B cell (primary cell): ENCODE measurements around the gene RAPGEF5. TPM values are rescaled to one million over a fixed set of nuclear protein-coding genes. Genes with fewer than 3 reads are reported as not detected.

Experiments
- ATAC-seq: fragments of 200-7000 bp; cut with Tn5 transposase; one replicate; pipeline ENCODE4 v1.10.0; 2021; ENCODE audit warnings: low read depth, mild to moderate bottlenecking, moderate number of reproducible peaks, moderate library complexity
- CTCF ChIA-PET: fragments of 350-600 bp; sonication (Branson Sonifier 250); formaldehyde crosslinking; loops from one replicate; lab custom pipeline; 2021; ENCODE audit warnings: antibody characterized with exemption, inconsistent platforms; lab: Charles Lee
- POLR2A ChIA-PET: fragments of 350-600 bp; sonication (Branson Sonifier 250); formaldehyde crosslinking; loops from one replicate; lab custom pipeline; 2021; ENCODE audit warnings: antibody characterized with exemption; lab: Charles Lee
- DNase-seq: peaks from one replicate; pipeline ENCODE4 v3.0.0; 2013
- H2AFZ ChIP-seq: 2 replicates; pipeline ENCODE4 v1.6.1; 2012; ENCODE audit warnings: mild to moderate bottlenecking, low read depth, low read length; ENCODE audit not compliant: insufficient read depth, poor library complexity, severe bottlenecking
- H3K27ac ChIP-seq, 2 donors: 1 replicate in 1 of 2; 2 replicates in 1 of 2; pipeline ENCODE4 v1.5.1; 2012 to 2013; ENCODE audit warnings: low read length in 2 of 2, mild to moderate bottlenecking in 2 of 2, moderate library complexity in 1 of 2
- H3K27me3 ChIP-seq, 4 experiments: fragments of 200-600 bp in 1 of 4; sonication (generic) in 1 of 4; replicated peaks in 1 of 4; 1 replicate in 2 of 4; 2 replicates in 2 of 4; pipeline versions ENCODE4 v1.6.1 to v1.7.0; 2013 to 2016; ENCODE audit warnings: low read length in 3 of 4, mild to moderate bottlenecking in 2 of 4, mixed read lengths in 1 of 4, moderate library complexity in 1 of 4; ENCODE audit not compliant: insufficient read depth in 4 of 4, control insufficient read depth in 3 of 4; ENCODE audit errors: control extremely low read depth in 1 of 4
- H3K36me3 ChIP-seq, 2 experiments: replicated peaks in 1 of 2; 1 replicate in 1 of 2; 2 replicates in 1 of 2; pipeline versions ENCODE4 v1.6.1 to v1.7.1; 2013; ENCODE audit warnings: low read length in 1 of 2; ENCODE audit not compliant: insufficient read depth in 2 of 2, control insufficient read depth in 1 of 2; ENCODE audit errors: control extremely low read depth in 1 of 2, extremely low read depth in 1 of 2
- H3K4me1 ChIP-seq, 2 donors: fragments of 200-600 bp in 1 of 2; sonication (generic) in 1 of 2; 1 replicate in 1 of 2; 2 replicates in 1 of 2; pipeline versions ENCODE4 v1.5.1 to v1.6.1; 2013 to 2017; ENCODE audit warnings: low read length in 2 of 2; ENCODE audit not compliant: control insufficient read depth in 2 of 2, insufficient read depth in 2 of 2
- H3K4me2 ChIP-seq: replicated peaks from 2 replicates; pipeline ENCODE3; 2012; ENCODE audit warnings: mild to moderate bottlenecking, low read depth, low read length; ENCODE audit not compliant: poor library complexity, severe bottlenecking
- H3K4me3 ChIP-seq, 5 experiments: fragments of 200-600 bp in 1 of 5; sonication (generic) in 1 of 5; 1 replicate in 3 of 5; 2 replicates in 2 of 5; pipeline versions ENCODE4 v1.5.1 to v1.7.0; 2011 to 2016; ENCODE audit warnings: low read length in 4 of 5, mild to moderate bottlenecking in 4 of 5, low read depth in 2 of 5, control low read depth in 1 of 5, moderate library complexity in 1 of 5; ENCODE audit not compliant: insufficient read depth in 1 of 5; ENCODE audit errors: control extremely low read depth in 1 of 5, extremely low read depth in 1 of 5
- H3K79me2 ChIP-seq: fragments of 200-600 bp; sonication (generic); one replicate; pipeline ENCODE4 v1.6.0; 2016; ENCODE audit warnings: low read length; ENCODE audit not compliant: control insufficient read depth, insufficient read depth
- H3K9ac ChIP-seq: fragments of 200-600 bp; sonication (generic); 2 replicates; pipeline ENCODE4 v1.6.1; 2017; ENCODE audit warnings: mild to moderate bottlenecking, low read length, moderate library complexity
- H3K9me3 ChIP-seq, 3 donors: one replicate each; pipeline versions ENCODE4 v1.6.1 to v1.7.1; 2013; ENCODE audit warnings: low read length in 2 of 3; ENCODE audit not compliant: control insufficient read depth in 2 of 3, insufficient read depth in 1 of 3; ENCODE audit errors: control extremely low read depth in 1 of 3
- H4K20me1 ChIP-seq: 2 replicates; pipeline ENCODE4 v1.6.0; 2012; ENCODE audit warnings: mild to moderate bottlenecking, low read length; ENCODE audit not compliant: insufficient read depth, control insufficient read depth, poor library complexity, severe bottlenecking
- H3K27ac Mint-ChIP-seq: one replicate; pipeline ENCODE4 v1.8.0; 2021; ENCODE audit warnings: mixed read lengths
- H3K27me3 Mint-ChIP-seq: one replicate; pipeline ENCODE4 v1.8.0; 2021; ENCODE audit warnings: mixed read lengths
- H3K4me1 Mint-ChIP-seq: one replicate; pipeline ENCODE4 v1.8.0; 2021; ENCODE audit warnings: mixed read lengths
- H3K4me3 Mint-ChIP-seq: one replicate; pipeline ENCODE4 v1.8.0; 2021; ENCODE audit warnings: mixed read lengths
- H3K9me3 Mint-ChIP-seq: one replicate; pipeline ENCODE4 v1.8.0; 2022; ENCODE audit warnings: mixed read lengths; ENCODE audit not compliant: insufficient read depth
- EZH2 ChIP-seq: IDR thresholded peaks from 2 replicates; pipeline ENCODE4 v1.6.1; 2012; ENCODE audit warnings: borderline replicate concordance, low read depth, mild to moderate bottlenecking, moderate library complexity, low read length; ENCODE audit not compliant: insufficient read depth, poor library complexity, severe bottlenecking
- WGBS: methylation state at CpG from one replicate; pipeline ENCODE4 v1.1.5; 2013; ENCODE audit warnings: missing lambda C conversion rate; ENCODE audit not compliant: insufficient coverage; 5-methylcytosine and 5-hydroxymethylcytosine counted together
- intact Hi-C: fragments of 100-400 bp; cut with micrococcal nuclease; formaldehyde crosslinking; loops from one replicate; pipeline ENCODE4 v1.10.0; 2022
- polyA plus RNA-seq: library from polyadenylated mRNA; depleted of rRNA; stranded (reverse); fragments of >200 nt; gene quantifications from 2 replicates; pipeline ENCODE4 v1.2.3, GENCODE V29; 2012
- total RNA-seq, 2 donors: library from RNA; stranded (reverse); fragments of 120-200 nt in 1 of 2; gene quantifications; 1 replicate in 1 of 2; 2 replicates in 1 of 2; pipeline versions ENCODE4 v1.2.3 to v1.2.4, GENCODE V29; 2013 to 2022
- TF ChIP-seq, protein P1 (sequence below): fragments of 200-600 bp; IDR thresholded peaks from one replicate; pipeline ENCODE4 v1.8.0; 2022; ENCODE audit warnings: antibody characterized with exemption, mild to moderate bottlenecking

Gene RAPGEF5
- total and polyA plus RNA-seq, 2 donors (not counting 1 experiment from before 2014, with no cell fraction given): 1.5 to 37.6 TPM

DNA sequence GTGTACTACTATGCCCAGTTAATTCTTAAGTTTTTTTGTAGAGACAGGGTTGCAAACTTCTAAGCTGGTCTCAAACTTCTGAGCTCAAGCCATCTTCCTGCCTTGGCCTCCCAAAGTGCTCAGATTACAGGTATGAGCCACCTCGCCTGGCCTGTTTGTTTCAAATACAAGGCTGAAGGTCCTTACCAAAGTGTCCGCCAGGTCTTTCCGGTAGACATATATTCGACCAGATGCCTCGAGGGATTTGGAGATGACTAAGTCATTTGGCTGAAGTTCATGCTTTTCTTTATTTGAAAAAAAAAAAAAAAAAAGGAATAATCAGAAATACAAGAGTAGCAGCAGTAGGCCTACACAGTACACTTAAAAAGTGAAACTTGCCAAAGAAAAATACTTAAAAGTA, 206.7 kb downstream of the RAPGEF5 start:
- POLR2A ChIA-PET: no interaction called here
- Mint-ChIP-seq H3K4me1 (no peaks in the 10 kb centered on the region), H3K27ac (no peak overlapping the region), H3K4me3 (no peak overlapping the region), H3K27me3 (no peaks in the 10 kb centered on the region), H3K9me3 (no peaks in the 10 kb centered on the region)
- no peak for TF ChIP-seq EZH2
- TF ChIP-seq, protein P1, sequence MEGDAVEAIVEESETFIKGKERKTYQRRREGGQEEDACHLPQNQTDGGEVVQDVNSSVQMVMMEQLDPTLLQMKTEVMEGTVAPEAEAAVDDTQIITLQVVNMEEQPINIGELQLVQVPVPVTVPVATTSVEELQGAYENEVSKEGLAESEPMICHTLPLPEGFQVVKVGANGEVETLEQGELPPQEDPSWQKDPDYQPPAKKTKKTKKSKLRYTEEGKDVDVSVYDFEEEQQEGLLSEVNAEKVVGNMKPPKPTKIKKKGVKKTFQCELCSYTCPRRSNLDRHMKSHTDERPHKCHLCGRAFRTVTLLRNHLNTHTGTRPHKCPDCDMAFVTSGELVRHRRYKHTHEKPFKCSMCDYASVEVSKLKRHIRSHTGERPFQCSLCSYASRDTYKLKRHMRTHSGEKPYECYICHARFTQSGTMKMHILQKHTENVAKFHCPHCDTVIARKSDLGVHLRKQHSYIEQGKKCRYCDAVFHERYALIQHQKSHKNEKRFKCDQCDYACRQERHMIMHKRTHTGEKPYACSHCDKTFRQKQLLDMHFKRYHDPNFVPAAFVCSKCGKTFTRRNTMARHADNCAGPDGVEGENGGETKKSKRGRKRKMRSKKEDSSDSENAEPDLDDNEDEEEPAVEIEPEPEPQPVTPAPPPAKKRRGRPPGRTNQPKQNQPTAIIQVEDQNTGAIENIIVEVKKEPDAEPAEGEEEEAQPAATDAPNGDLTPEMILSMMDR: no peak
- no peak overlapping the region for H3K4me3 ChIP-seq
- no peaks in the 10 kb centered on the region for H3K79me2 ChIP-seq
- H2AFZ ChIP-seq: no peak overlapping the region
- H3K9me3 ChIP-seq: no peaks in the 10 kb centered on the region
- no peaks in the 10 kb centered on the region for H4K20me1 ChIP-seq
- 80% methylated on average over 1 of the region's 5 CpGs for WGBS
- H3K27me3 ChIP-seq: no peaks in the 10 kb centered on the region
- no peak for ATAC-seq
- peaks cover 5 to 8% of the 10 kb centered on the region in 2 donors for H3K4me1 ChIP-seq
- intact Hi-C loops: no loop called here
- no peak for DNase-seq
- no peak overlapping the region for H3K9ac ChIP-seq
- CTCF ChIA-PET: interaction anchor here (0.7 kb wide), 1 partner anchor 1408 kb away, joined by 3 read pairs; no protein-coding TSS in a partner anchor
- H3K36me3 ChIP-seq: peaks cover 0 to 2% of the 10 kb centered on the region in 2 experiments
- no peak overlapping the region for H3K27ac ChIP-seq
- H3K4me2 ChIP-seq: no peak overlapping the region

DNA sequence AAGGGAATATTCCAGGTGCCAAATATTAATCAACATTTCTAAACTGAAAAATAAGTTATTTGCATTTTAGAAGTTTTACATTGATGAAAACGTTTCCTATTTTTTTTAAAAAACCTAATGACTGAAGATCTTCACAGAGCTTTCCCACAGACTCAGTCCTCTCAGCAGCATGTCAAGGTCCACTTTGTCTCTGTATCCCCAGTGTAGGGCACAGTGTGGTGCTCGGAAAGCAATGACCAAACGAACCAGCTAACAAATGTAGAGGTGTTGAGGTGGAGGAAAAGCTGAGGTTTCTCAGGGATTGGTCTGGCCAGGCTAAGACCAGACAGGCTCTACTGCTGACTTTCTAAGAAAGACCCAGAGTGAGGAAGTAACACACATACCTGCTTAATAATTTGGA, 209.1 kb downstream of the RAPGEF5 start:
- Histone ChIP-seq H3K36me3 (no peaks in the 10 kb centered on the region), H3K4me2 (peak overlapping the region; percentile 63), H3K4me1 (peaks cover 5 to 8% of the 10 kb centered on the region in 2 donors), H3K9me3 (no peaks in the 10 kb centered on the region), H4K20me1 (no peaks in the 10 kb centered on the region), H3K27ac (no peak overlapping the region), H3K4me3 (no peak overlapping the region), H2AFZ (peak overlapping the region; percentile 39), H3K79me2 (no peaks in the 10 kb centered on the region), H3K27me3 (no peaks in the 10 kb centered on the region), H3K9ac (no peak overlapping the region)
- DNase-seq (no peak), ATAC-seq (no peak)
- Mint-ChIP-seq H3K4me1 (no peaks in the 10 kb centered on the region), H3K4me3 (no peak overlapping the region), H3K27me3 (no peaks in the 10 kb centered on the region), H3K27ac (no peak overlapping the region), H3K9me3 (no peaks in the 10 kb centered on the region)
- intact Hi-C loops: no loop called here
- ChIA-PET POLR2A (no interaction called here), CTCF (interaction anchor here (0.7 kb wide), 1 partner anchor 37 kb away, joined by 3 read pairs; no protein-coding TSS in a partner anchor)
- WGBS: no CpG with 5 or more reads among the region's 3 CpGs
- TF ChIP-seq EZH2: no peak
- TF ChIP-seq, protein P1: no peak
